ENCODE measurements around the gene GLIS2.

The GLIS2 gene

GRCh38 chr16:4352843-4353242 lies 37.0 kb downstream of the GLIS2 start:
- no peak for DNase-seq (ENCODE audit: low read depth)

GRCh38 chr16:4353675-4354074 lies 37.8 kb downstream of the GLIS2 start:
- DNase-seq (ENCODE audit: low read depth), result no peak

- no peak for DNase-seq (ENCODE audit: low read depth)
Measured at GRCh38 chr16:4354512-4355409, 38.9 kb downstream of the GLIS2 start.

DNA sequence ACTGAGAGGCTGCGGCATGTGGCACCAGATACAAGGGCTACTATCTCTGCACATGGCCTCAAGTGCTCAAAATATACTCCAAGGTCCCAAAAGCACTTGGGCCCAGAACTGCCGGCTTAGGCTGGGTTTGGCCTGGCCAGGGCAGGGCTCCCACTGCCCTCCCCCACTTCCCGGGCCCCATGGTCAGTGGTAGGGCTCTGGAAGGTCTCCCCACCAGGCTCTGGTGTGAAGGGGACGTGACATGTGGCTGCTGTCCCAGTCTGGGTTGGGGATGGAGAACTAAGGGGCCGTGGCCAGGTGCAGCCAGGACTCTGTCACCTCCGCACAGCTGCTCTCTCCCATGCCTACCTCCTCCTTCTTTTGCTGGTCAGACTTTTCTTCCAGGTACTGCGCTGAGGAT lies 41.0 kb downstream of the GLIS2 start:
- DNase-seq (ENCODE audit: low read depth), result no peak

DNA sequence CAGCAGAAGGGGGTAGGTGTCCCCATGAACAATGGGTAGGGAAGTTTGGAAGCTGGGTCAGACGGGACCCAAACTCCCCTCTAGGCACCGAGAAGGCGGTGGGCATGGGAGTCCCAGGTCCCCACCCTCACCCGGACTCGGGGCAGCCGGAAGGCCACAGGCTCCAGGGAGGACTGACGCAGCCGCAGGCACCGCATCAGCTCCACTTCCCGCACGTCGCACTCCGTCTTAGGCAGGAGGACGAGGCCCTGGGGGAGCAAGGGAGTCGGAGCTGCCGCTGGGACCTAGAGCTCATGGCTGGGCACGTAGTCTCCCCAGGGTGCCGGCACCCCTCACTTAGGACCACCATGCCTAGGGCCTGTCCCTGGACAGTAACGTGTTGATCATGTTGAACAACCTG lies 42.4 kb downstream of the GLIS2 start:
- DNase-seq (ENCODE audit: low read depth), result no peak

DNA sequence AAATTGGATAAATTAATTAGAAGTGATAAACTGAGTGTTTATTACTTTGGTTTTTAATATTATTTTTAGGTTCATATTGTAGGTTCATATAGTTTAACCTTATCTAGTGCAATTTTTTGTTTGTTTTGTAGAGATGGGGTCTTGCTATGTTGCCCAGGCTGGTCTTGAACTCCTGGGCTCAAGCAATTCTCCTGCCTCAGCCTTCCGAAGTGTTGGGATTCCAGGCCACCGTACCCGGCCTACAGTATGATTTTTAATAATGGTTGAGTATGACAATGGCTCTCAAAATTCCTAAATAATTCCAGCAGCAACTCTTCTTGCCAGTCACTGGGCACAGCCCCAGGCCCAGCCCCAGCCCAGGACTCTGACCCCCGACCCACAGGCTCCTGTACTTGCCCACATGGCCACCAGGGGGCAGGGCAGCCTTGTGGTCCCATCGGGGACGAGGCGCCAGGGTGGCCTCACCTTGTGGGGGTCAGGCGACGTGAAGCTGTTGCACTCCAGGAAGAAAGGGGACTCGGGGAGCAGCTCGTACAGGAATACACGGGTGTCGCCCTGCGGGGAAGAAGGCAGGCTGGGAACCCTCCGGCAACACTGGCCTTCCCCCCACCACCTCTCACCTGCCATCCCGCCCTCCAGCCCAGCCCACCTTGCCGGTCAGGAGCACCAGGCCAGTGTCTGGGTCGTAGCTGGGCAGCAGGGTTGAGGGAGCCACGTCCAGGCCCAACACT lies 43.1 kb downstream of the GLIS2 start:
- DNase-seq (ENCODE audit: low read depth), result no peak

DNA sequence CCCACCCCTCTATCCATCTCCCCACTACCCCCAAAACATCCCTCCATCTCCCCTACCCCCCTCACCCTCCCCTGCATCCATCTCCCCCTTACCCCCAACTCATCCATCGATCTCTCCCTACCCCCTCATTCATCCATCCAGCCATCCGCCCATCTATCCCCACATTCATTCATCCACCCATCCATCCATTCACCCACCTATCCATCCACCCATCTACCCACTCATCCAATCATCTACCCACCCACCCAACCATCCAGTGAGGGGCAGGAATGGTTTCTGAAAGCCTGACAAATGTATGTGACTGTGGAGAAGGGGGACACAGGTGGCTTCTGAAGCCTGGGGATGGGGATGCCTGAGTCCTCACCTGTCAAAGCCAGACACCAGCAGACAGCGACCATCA lies 44.0 kb downstream of the GLIS2 start:
- no peak for DNase-seq (ENCODE audit: low read depth)

DNA sequence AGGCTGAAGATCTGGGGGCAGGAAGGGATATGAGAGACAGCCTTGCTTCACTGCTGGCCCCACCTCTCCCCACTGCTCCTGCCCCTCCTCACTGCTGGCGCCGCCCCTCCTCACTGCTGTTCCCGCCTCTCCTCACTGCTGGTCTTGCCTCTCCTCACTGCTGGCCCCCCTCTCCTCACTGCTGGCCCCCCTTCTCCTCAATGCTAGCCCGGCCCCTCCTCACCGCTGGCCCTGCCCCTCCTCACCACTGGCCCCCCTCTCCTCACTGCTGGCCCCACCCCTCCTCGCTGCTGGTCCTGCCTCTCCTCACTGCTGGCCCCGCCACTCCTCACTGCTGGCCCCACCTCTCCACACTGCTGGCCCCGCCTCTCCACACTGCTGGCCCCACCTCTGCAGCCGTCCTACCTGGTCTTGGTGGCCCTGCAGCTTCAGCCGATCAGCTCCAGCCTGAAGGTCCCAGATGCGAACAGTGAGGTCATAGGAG lies 44.7 kb downstream of the GLIS2 start:
- DNase-seq (ENCODE audit: low read depth), result no peak

DNA sequence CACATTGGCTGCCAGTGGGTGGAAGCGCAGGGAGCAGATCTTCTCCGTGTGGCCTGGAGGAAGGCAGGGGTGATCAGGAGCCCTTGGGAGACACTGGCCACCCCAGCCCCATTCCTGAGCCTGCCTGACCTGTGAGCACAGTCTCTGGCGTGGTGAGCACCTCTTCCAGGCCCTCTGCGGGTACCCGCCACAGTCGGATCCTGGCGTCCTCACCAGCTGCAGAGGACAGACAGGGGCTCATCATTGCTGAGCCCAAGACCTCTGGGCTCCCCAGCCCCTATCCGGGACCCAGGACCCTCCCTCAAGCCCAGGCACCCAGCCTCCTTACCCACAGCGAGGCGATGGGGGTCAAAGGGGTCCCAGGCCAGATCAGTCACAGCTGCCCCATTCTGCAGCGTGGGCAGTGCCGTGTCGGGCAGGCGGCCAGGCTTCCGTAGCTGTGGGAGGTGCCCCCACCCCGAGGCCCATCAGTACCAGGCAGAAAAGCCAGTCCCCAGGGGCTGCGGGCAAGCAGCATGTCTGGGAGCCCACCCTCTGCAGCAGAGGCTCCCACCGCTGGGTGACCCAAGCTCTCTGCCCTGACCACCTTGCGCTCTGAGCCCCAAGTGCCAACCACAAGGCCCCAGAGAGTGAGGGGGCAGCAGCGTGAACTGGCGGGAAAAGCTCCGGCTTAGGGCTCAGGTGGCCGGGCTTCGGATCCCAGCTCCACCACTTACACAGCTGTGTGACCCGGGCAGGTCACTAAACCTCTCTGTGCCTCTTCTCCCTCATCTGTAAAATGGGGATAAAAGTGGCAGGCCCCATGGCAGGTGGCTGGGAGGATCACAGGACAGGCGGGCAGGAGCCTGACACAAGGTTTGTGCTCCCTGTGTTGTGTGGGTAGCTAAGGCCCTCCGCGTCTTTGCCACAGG lies 45.4 kb downstream of the GLIS2 start:
- no peak for DNase-seq (ENCODE audit: low read depth)

DNA sequence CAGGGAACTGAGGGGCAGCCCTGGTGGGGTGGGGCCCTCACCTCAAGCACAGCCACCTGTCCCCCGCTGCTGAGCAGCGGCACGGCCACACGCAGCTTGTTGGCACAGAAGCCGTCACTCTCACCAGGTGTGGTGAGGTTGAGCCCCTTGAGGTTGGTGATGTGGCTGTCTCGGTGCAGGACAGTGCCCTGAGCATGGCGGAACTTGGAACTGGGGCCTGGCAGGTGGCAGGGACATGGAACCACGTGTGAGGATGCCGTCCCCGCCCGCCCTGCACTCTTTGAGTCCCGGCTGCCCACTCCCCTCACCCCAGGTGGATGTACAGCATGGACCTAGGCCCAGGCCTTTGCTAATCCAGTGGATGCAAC lies 46.1 kb downstream of the GLIS2 start:
- no peak for DNase-seq (ENCODE audit: low read depth)

GRCh38 chr16:4362476-4363135 lies 46.7 kb downstream of the GLIS2 start:
- no peak for DNase-seq (ENCODE audit: low read depth)

GRCh38 chr16:4364196-4365013 lies 48.5 kb downstream of the GLIS2 start:
- DNase-seq (ENCODE audit: low read depth), result no peak

- DNase-seq (ENCODE audit: low read depth), result no peak
Measured at GRCh38 chr16:4365014-4365406, 49.1 kb downstream of the GLIS2 start.

DNA sequence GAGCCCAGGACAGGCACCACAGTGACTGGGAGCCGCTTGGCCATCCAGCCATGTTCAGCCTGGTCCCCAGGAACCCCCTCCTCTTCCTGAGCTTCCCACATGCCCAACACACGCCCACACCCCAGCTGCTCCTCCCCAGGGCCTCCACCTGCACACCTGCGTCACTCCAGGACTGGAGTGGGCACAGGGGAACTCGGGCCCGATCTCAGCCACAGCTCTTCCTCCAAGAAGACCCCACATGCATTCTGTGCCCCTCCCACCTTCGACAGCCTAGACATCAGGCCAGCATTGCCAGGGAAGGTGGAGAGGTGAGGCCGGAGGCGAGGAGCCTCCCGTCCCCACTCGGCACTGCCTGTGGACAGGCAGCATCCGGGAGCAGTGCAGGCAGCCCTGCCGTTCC lies 49.7 kb downstream of the GLIS2 start:
- no peak for DNase-seq (ENCODE audit: low read depth)

DNA sequence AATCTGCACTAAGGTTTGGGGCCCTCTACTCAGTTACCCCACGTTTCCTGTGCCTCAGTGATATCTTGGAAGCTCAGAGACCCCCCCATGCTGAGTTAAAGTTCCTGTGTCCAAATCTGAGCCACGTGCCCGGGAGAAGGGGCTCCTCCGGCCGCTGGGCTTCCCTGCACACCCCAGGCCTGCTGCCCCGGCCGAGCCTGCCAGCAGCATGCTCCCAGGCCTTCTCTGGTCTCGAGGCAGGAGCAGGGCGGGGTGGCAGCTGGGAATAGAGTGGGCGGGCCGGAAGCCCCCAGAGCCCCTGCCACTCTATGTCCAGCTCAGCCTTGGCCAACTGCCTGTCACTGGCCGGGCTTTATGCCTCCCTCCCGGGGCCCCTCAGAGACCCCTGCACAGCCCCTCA lies 50.1 kb downstream of the GLIS2 start:
- DNase-seq (ENCODE audit: low read depth), result no peak

- DNase-seq (ENCODE audit: low read depth), result no peak
Measured at GRCh38 chr16:4367393-4367856, 51.6 kb downstream of the GLIS2 start.

DNA sequence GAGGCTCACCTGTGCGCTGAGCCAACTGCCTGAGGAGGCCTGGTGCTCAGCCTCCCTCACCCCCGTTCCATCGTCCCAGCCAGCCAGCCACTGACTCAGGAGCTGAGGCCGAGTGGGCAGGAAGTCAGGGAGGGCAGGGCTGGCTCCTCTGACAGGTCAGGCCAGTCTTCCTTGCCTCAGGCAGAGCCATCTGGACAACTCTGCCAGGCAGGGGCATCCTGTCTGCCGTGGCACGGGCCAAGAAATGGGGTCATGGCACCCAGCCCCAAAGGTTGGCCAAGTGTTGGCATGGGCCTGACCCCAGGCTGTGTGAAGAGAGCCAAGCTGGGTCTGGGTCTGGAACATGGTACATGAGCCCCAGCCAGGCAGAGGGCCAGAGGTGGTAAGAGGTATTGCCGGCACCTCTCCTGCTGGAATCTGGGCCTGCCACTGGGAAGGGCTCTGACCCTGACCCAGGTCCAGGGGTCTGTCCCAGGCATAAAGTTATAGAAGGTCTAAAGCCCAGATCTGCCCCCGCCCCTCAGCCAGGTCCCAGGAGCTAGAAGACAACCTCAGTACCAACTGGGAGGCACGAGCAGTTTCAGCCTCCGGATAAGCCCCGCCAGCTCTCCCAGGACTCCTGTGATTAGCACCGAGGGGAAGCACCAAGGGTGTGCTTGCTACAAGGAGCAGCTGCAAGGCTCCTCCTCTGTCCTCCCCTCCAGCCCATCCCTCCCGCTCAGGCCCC lies 53.3 kb downstream of the GLIS2 start:
- DNase-seq (ENCODE audit: low read depth), result no peak

- no peak for DNase-seq (ENCODE audit: low read depth)
Measured at GRCh38 chr16:4370151-4370550, 54.3 kb downstream of the GLIS2 start.

DNA sequence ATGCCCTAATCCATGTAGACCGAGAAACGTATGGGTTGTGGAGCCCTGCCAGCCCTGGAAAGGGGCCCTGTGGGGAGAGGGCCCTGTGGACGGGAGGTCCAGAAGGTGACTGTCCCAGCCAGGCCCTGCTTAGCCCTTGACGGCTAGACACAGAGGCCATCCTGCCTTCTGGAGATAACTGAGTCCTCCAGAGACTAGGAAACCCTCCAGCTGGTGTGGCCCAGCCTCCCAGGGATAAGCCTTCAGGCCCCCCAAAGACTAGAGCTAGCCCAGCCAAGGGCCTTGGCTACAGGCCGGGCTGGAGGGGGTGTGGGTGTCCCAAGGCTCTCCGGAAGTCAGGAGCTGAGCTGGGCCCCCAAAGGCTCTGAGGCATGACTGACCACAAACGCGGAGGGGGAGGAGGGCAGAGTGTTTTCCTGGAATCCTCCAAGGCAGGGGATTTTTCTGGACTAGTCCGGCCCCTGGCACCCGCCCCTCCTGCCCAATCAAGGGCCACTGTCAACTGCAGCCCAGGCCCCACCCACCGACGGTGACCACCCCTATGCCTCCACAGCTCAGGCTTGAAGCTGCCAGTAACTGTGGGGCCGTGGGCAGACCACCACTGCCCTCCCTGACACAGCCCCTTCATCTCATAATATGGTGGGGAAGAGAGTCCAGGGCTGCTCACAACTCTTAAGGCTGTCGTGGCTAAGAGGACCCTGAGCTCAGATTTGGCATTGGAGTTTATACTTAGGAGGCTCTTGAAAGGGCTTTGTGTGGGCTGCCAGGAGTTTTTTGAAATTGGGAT lies 54.9 kb downstream of the GLIS2 start:
- DNase-seq (ENCODE audit: low read depth), result peak; percentile 79

Measured in stromal cell of bone marrow (primary cell).